NCI-H510A treated with DMSO at 0.1 percent for 48 hours (cell line): ENCODE results near the gene WARS2.

Experiments
- DNase-seq: peaks from one replicate; lab custom pipeline; 2025; lab: John Stamatoyannopoulos, UW

The WARS2 gene

DNA sequence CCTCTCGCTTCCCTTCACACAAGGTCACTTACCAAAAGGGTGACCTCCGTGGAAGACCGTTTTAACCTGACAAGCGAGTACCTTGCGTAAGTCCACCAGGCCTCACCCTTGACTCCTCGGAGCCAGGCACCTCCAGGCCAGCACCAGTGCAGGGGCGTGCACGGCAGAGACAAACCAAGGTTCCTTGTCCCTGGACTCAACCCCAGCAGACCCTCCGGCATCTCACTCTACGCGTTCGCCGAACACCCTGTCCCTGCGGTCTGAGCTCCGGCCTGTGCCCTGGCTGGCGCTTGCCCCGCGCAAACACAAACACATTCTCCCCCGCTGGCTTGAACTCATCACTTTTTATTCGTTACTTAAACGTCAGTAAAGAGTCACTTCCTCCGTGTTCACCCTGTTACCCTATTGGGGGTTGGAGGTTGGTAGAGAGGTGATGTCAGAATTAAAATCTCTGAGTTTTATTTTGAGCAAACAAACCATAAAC, 156.9 kb downstream of the WARS2 start:
- DNase-seq = no peak

DNA sequence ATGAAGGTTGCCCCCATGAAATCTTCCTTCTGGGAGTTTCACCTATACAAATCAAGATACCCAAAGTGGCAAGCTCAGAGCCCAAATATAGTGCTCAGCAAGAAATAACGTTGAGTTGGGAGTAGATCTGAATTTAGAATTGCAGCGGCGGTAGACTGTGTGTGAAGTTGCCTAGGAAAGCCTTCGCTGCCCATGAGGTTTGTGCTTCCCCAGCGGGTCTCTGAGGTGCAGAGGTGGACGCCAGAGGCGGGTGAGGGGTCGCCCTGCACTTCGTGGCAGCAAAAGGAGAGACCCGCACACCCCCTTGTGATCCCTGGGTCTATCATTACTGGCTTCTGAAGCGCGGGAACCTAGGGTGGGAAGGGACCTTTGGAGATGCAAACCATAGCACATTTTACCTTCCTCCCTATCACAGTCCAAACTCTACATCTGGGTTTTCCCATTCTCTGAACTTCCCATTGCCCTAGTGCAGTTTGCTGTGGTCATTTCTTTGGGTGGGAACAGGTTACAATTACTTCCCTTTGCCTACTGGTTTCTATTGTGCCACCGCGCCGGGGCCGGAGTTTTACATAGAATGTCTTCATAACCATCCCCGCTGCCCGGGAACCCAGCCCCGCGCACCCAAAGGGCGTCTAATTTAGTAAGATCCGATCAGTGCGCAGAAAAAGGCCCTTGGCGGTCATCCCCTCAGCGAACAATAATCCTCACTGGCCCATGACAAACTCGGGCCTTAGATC, 157.5 kb downstream of the WARS2 start:
- DNase-seq = no peak

DNA sequence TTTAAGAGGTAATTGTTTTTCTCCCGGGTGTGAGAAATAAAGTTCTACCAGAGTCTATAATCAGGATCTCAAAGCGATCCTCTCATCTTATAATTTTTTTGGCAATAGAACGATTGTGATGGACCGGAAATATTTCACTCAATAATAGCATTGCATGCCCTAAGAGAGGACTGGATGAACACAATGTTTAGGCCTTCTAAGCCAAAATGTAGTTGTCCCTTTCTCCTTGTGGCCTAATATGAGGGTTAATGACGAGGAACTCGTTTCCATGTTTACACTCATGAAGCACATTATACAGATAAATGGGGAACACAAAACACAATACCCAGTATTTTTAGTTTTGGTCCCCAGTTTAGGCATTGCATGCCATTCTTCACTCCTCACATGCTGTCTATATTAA, 158.2 kb downstream of the WARS2 start:
- DNase-seq = no peak

DNA sequence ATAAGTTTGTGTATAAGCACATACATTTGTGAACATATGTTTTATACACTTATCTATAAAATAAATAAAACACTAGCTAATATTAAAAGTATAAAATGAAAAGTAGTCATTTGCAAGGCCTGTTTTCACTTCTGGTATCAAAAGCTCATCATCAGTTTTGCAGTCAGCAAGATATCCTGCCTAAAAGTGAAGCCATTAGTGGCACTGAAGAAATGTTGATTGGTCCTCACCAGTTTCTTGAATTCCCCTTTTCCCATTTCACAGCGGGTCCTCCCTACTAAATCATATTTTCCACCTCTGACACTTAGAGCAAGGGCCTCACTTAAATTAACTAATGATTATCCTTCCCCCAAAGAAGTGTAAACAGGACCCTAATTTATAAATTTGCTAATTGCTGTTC, 159.0 kb downstream of the WARS2 start:
- DNase-seq = no peak
